ENCODE results near the gene CHORDC1.
"Not testable (repeated sequence)": the region's sequence is repeated elsewhere in the genome, so short reads cannot be mapped to it uniquely, and the experiment has no call there.

DNA sequence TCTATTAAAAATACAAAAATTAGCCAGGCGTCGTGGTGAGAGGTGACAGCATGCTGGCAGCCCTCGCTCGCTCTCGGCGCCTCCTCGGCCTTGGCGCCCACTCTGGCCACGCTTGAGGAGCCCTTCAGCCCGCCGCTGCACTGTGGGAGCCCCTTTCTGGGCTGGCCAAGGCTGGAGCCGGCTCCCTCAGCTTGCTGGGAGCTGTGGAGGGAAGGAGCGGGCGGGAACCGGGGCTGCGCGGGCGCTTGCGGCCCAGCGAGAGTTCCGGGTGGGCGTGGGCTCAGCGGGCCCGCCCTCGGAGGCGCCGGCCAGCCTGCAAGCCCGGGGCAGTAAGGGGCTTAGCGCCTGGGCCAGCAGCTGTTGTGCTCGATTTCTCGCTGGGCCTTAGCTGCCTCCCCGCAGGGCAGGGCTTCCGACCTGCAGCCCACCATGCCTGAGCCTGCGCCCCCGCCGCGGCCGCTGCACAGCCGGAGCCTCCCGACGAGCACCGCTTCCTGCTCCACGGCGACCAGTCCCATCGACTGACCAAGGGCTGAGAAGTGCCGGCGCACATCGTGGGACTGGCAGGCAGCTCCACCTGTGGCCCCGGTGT, 55.8 kb downstream of the CHORDC1 start:
- TF ChIP-seq, protein P1, sequence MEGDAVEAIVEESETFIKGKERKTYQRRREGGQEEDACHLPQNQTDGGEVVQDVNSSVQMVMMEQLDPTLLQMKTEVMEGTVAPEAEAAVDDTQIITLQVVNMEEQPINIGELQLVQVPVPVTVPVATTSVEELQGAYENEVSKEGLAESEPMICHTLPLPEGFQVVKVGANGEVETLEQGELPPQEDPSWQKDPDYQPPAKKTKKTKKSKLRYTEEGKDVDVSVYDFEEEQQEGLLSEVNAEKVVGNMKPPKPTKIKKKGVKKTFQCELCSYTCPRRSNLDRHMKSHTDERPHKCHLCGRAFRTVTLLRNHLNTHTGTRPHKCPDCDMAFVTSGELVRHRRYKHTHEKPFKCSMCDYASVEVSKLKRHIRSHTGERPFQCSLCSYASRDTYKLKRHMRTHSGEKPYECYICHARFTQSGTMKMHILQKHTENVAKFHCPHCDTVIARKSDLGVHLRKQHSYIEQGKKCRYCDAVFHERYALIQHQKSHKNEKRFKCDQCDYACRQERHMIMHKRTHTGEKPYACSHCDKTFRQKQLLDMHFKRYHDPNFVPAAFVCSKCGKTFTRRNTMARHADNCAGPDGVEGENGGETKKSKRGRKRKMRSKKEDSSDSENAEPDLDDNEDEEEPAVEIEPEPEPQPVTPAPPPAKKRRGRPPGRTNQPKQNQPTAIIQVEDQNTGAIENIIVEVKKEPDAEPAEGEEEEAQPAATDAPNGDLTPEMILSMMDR (IDR thresholded peaks at IDR 0.05), result not testable (repeated sequence)
- TF ChIP-seq POLR2A (IDR thresholded peaks at IDR 0.05), result not testable (repeated sequence)

Measured in lower leg skin (tissue), 3 donors.